A549 (cell line): ENCODE measurements around the gene EVC2. TPM values are rescaled to one million over a fixed set of nuclear protein-coding genes. Genes with fewer than 3 reads are reported as not detected.

Experiments
- ATAC-seq, 2 experiments: fragments of 200-7000 bp in 1 of 2; fragments of >200 bp in 1 of 2; cut with Nextera tagmentation in 1 of 2; cut with Tn5 transposase in 1 of 2; 3 replicates each; pipeline versions ENCODE4 v1.8.0 to v1.9.1; 2018 to 2020; ENCODE audit warnings: mild to moderate bottlenecking in 1 of 2, moderate library complexity in 1 of 2
- CTCF ChIA-PET: fragments of 300-600 bp; sonication (Branson Sonifier 250); formaldehyde crosslinking; extraction: SDS; loops from one replicate; lab custom pipeline; 2021; ENCODE audit warnings: antibody characterized with exemption, inconsistent platforms; lab: Yijun Ruan, JAX
- POLR2A ChIA-PET: fragments of 350-600 bp; formaldehyde crosslinking; extraction: SDS; loops from one replicate; lab custom pipeline; 2021; ENCODE audit warnings: antibody characterized with exemption, inconsistent platforms; lab: Yijun Ruan, JAX
- DNase-seq, 2 experiments: peaks; one replicate each; pipeline versions ENCODE4 v3.0.0 to v3.0.0-alpha.2; 2011 to 2016; ENCODE audit warnings: low read depth in 1 of 2, low spot score in 1 of 2
- FAIRE-seq: peaks from 2 replicates; lab custom pipeline; 2011; peaks lifted over from hg19 to GRCh38; lab: Jason Lieb, UNC
- H3K27ac ChIP-seq, 2 experiments: fragments of >200 bp; sonication (Bioruptor Twin); formaldehyde crosslinking; 3 replicates each; pipeline ENCODE4 v1.5.1; 2016 to 2017
- H3K4me1 ChIP-seq: fragments of >200 bp; sonication (Bioruptor Twin); formaldehyde crosslinking; 3 replicates; pipeline ENCODE4 v1.6.1; 2016
- H3K4me2 ChIP-seq: fragments of >200 bp; sonication (Bioruptor Twin); formaldehyde crosslinking; 3 replicates; pipeline ENCODE4 v1.6.1; 2016
- H3K4me3 ChIP-seq: fragments of >200 bp; sonication (Bioruptor Twin); formaldehyde crosslinking; 3 replicates; pipeline ENCODE4 v1.5.1; 2016
- H3K9me3 ChIP-seq: fragments of >200 bp; sonication (Bioruptor Twin); formaldehyde crosslinking; 3 replicates; pipeline ENCODE4 v1.6.1; 2016
- BCL3 ChIP-seq: fragments of >200 bp; sonication (Bioruptor Twin); formaldehyde crosslinking; IDR thresholded peaks from 3 replicates; pipeline ENCODE4 v1.6.1; 2016
- CBX2 ChIP-seq: fragments of 200-600 bp; sonication (generic); IDR thresholded peaks from 2 replicates; pipeline ENCODE4 v1.6.1; 2016; ENCODE audit warnings: low read depth, mild to moderate bottlenecking, borderline replicate concordance
- CHD4 ChIP-seq: fragments of 200-600 bp; sonication (generic); IDR thresholded peaks from 2 replicates; pipeline ENCODE4 v1.6.1; 2016; ENCODE audit warnings: antibody characterized with exemption, mild to moderate bottlenecking, borderline replicate concordance
- ELK1 ChIP-seq: fragments of 150-350 bp; IDR thresholded peaks from 2 replicates; pipeline ENCODE4 v1.6.1; 2014; ENCODE audit warnings: low read depth, mild to moderate bottlenecking, low read length
- EP300 ChIP-seq, 2 experiments: fragments of >200 bp; sonication (Bioruptor Twin); formaldehyde crosslinking; IDR thresholded peaks; 2 replicates in 1 of 2; 3 replicates in 1 of 2; pipeline ENCODE4 v1.6.1; 2016 to 2017
- ESRRA ChIP-seq: fragments of 150-350 bp; IDR thresholded peaks from 2 replicates; pipeline ENCODE4 v1.6.1; 2014; ENCODE audit warnings: mild to moderate bottlenecking, low read length, borderline replicate concordance
- FOSB ChIP-seq: fragments of 250-450 bp; sonication (Bioruptor Pico); IDR thresholded peaks from 2 replicates; pipeline ENCODE4 v1.5.0; 2020; ENCODE audit warnings: mild to moderate bottlenecking, moderate library complexity
- GATA3 ChIP-seq: IDR thresholded peaks from 2 replicates; pipeline ENCODE4 v1.6.1; 2012; ENCODE audit warnings: borderline replicate concordance
- HES2 ChIP-seq: fragments of >200 bp; sonication (Bioruptor Twin); formaldehyde crosslinking; IDR thresholded peaks from 2 replicates; pipeline ENCODE4 v1.6.1; 2016
- HEYL ChIP-seq: fragments of 250-450 bp; sonication (Bioruptor Pico); IDR thresholded peaks from 2 replicates; pipeline ENCODE4 v1.8.0; 2021; ENCODE audit warnings: mild to moderate bottlenecking, moderate library complexity
- HOXA7 ChIP-seq: fragments of 250-450 bp; sonication (Bioruptor Pico); IDR thresholded peaks from 2 replicates; pipeline ENCODE4 v1.5.0; 2020; ENCODE audit warnings: mild to moderate bottlenecking, moderate library complexity
- HOXB13 ChIP-seq: fragments of 250-450 bp; sonication (Bioruptor Pico); IDR thresholded peaks from 2 replicates; pipeline ENCODE4 v1.5.0; 2020; ENCODE audit warnings: low read depth, mild to moderate bottlenecking, moderate library complexity
- HOXB5 ChIP-seq: fragments of 250-450 bp; sonication (Bioruptor Pico); IDR thresholded peaks from 2 replicates; pipeline ENCODE4 v1.5.0; 2020; ENCODE audit warnings: mild to moderate bottlenecking, moderate library complexity
- JUN ChIP-seq, 2 experiments: fragments of >200 bp; sonication (Bioruptor Twin); formaldehyde crosslinking; IDR thresholded peaks; 2 replicates in 1 of 2; 3 replicates in 1 of 2; pipeline ENCODE4 v1.6.1; 2016 to 2017
- KDM1A ChIP-seq: fragments of 200-600 bp; sonication (generic); IDR thresholded peaks from 2 replicates; pipeline ENCODE4 v1.6.1; 2016; ENCODE audit warnings: low read depth, mild to moderate bottlenecking
- MAFK ChIP-seq: fragments of 450-650 bp; IDR thresholded peaks from 2 replicates; pipeline ENCODE4 v1.6.1; 2014; ENCODE audit not compliant: partially characterized antibody
- MYC ChIP-seq: IDR thresholded peaks from 2 replicates; pipeline ENCODE4 v1.6.1; 2012; ENCODE audit warnings: mild to moderate bottlenecking, inconsistent platforms, low read length, improper control_type of control experiment, borderline replicate concordance
- NPAS2 ChIP-seq: fragments of 250-450 bp; sonication (Bioruptor Pico); IDR thresholded peaks from 2 replicates; pipeline ENCODE4 v1.8.0; 2022; ENCODE audit warnings: mild to moderate bottlenecking, moderate library complexity, borderline replicate concordance
- PBX3 ChIP-seq: IDR thresholded peaks from 2 replicates; pipeline ENCODE4 v1.6.1; 2012
- PHF8 ChIP-seq: fragments of 200-600 bp; sonication (generic); IDR thresholded peaks from 2 replicates; pipeline ENCODE4 v1.6.1; 2016; ENCODE audit warnings: low read depth, mild to moderate bottlenecking, antibody characterized with exemption, moderate library complexity, borderline replicate concordance
- POLR2A ChIP-seq: IDR thresholded peaks from 2 replicates; pipeline ENCODE4 v1.6.1; 2012; ENCODE audit warnings: mild to moderate bottlenecking, low read length
- POLR2AphosphoS2 ChIP-seq: conservative IDR thresholded peaks from 2 replicates; pipeline ENCODE4 v1.6.1; 2012; ENCODE audit warnings: low read length, improper control_type of control experiment, inconsistent platforms
- RAD21 ChIP-seq, 2 experiments: fragments of >200 bp in 1 of 2; sonication (Bioruptor Twin) in 1 of 2; formaldehyde crosslinking in 1 of 2; IDR thresholded peaks in 1 of 2; conservative IDR thresholded peaks in 1 of 2; 2 replicates in 1 of 2; 3 replicates in 1 of 2; pipeline ENCODE4 v1.6.1; 2012 to 2018; ENCODE audit warnings: inconsistent platforms in 1 of 2
- RCOR1 ChIP-seq: fragments of 150-350 bp; IDR thresholded peaks from 2 replicates; pipeline ENCODE4 v1.6.1; 2014; ENCODE audit warnings: antibody characterized with exemption, low read length, low read depth
- RFX5 ChIP-seq: fragments of 450-650 bp; IDR thresholded peaks from 2 replicates; pipeline ENCODE4 v1.7.1; 2014; ENCODE audit warnings: antibody characterized with exemption, mild to moderate bottlenecking, moderate library complexity
- TP53 ChIP-seq: fragments of 250-450 bp; sonication (Bioruptor Pico); IDR thresholded peaks from 2 replicates; pipeline ENCODE4 v1.5.0; 2021; ENCODE audit warnings: mild to moderate bottlenecking, moderate library complexity
- ZC3H11A ChIP-seq: fragments of 450-650 bp; IDR thresholded peaks from 2 replicates; pipeline ENCODE4 v1.6.1; 2014; ENCODE audit warnings: antibody characterized with exemption, mild to moderate bottlenecking
- ZNF302 ChIP-seq: fragments of 250-450 bp; sonication (Bioruptor Pico); IDR thresholded peaks from 2 replicates; pipeline ENCODE4 v1.9.0; 2021; ENCODE audit warnings: inconsistent platforms, mild to moderate bottlenecking, moderate library complexity
- ZSCAN20 ChIP-seq: fragments of 250-450 bp; sonication (Bioruptor Pico); IDR thresholded peaks from 2 replicates; pipeline ENCODE4 v1.8.0; 2022; ENCODE audit warnings: mild to moderate bottlenecking, moderate library complexity
- WGBS: methylation state at CpG from one replicate; pipeline ENCODE4 v1.1.6; 2017; ENCODE audit errors: missing lambda C conversion rate; 5-methylcytosine and 5-hydroxymethylcytosine counted together
- polyA plus RNA-seq, 4 experiments: library from polyadenylated mRNA; depleted of rRNA in 3 of 4; stranded (reverse); fragments of >200 nt; fragmentation: RNase III in 1 of 4; extraction: RNeasy Plus Mini Kit Qiagen cat#74134 plus additional on column Dnase treatment in 1 of 4; gene quantifications; 2 replicates in 3 of 4; 3 replicates in 1 of 4; pipeline ENCODE4 v1.2.3, GENCODE V29; 2011 to 2017
- TF ChIP-seq, protein P1 (sequence below): IDR thresholded peaks from 2 replicates; pipeline ENCODE4 v1.6.1; 2012
- TF ChIP-seq, protein P2 (sequence below): fragments of 200-600 bp; sonication (generic); IDR thresholded peaks from 2 replicates; pipeline ENCODE4 v1.6.1; 2016; ENCODE audit warnings: antibody characterized with exemption, mild to moderate bottlenecking, moderate library complexity

The EVC2 gene
- polyA plus RNA-seq, 2 of the 4 experiments (the other 2 are of a cell fraction) = 0.96 to 1.5 TPM

- Histone ChIP-seq H3K9me3 (peaks cover 9% of the 10 kb centered on the region), H3K4me2 (no peak overlapping the region), H3K4me1 (peaks cover 23% of the 10 kb centered on the region), H3K4me3 (no peak overlapping the region), H3K27ac (no peak overlapping the region)
- DNase-seq (no peak), ATAC-seq (no peak), FAIRE-seq (no peak)
- POLR2A ChIA-PET = no interaction called here
- CTCF ChIA-PET = no interaction called here
- WGBS = 44% methylated on average over 2 of the region's 2 CpGs
- TF ChIP-seq NPAS2 (CRISPR knock-in tag) (no peak), GATA3 (no peak), MAFK (no peak), CBX2 (no peak), HOXA7 (no peak), BCL3 (no peak), RCOR1 (no peak), JUN (IDR thresholded peaks at IDR 0.05) (no peak), CHD4 (no peak), MYC (no peak), RAD21 (conservative IDR thresholded peaks at IDR 0.05 in 1 of 2, IDR thresholded peaks at IDR 0.05 in 1 of 2) (no peak), ESRRA (no peak), ELK1 (no peak), PHF8 (no peak), HOXB13 (CRISPR knock-in tag) (no peak), KDM1A (no peak), POLR2AphosphoS2 (no peak)
- TF ChIP-seq, all 56 proteins: peak for 0
These were observed 7.0 kb upstream of the EVC2 start for GRCh38 chr4:5715357-5715756.

- no peak for FAIRE-seq
- 78% methylated on average over 6 of the region's 6 CpGs for WGBS
- TF ChIP-seq EP300 (IDR thresholded peaks at IDR 0.05) (no peak), TP53 (CRISPR knock-in tag) (no peak), POLR2A (no peak), RFX5 (no peak), HOXB5 (CRISPR knock-in tag) (no peak), PBX3 (no peak), ZC3H11A (no peak), MYC (no peak), HOXB13 (CRISPR knock-in tag) (no peak), ELK1 (no peak), ZNF302 (CRISPR knock-in tag) (no peak), HEYL (no peak), RCOR1 (no peak), ZSCAN20 (CRISPR knock-in tag) (no peak), FOSB (CRISPR knock-in tag) (no peak), HES2 (no peak)
- TF ChIP-seq, protein P1, sequence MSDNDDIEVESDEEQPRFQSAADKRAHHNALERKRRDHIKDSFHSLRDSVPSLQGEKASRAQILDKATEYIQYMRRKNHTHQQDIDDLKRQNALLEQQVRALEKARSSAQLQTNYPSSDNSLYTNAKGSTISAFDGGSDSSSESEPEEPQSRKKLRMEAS = no peak
- TF ChIP-seq, protein P2, sequence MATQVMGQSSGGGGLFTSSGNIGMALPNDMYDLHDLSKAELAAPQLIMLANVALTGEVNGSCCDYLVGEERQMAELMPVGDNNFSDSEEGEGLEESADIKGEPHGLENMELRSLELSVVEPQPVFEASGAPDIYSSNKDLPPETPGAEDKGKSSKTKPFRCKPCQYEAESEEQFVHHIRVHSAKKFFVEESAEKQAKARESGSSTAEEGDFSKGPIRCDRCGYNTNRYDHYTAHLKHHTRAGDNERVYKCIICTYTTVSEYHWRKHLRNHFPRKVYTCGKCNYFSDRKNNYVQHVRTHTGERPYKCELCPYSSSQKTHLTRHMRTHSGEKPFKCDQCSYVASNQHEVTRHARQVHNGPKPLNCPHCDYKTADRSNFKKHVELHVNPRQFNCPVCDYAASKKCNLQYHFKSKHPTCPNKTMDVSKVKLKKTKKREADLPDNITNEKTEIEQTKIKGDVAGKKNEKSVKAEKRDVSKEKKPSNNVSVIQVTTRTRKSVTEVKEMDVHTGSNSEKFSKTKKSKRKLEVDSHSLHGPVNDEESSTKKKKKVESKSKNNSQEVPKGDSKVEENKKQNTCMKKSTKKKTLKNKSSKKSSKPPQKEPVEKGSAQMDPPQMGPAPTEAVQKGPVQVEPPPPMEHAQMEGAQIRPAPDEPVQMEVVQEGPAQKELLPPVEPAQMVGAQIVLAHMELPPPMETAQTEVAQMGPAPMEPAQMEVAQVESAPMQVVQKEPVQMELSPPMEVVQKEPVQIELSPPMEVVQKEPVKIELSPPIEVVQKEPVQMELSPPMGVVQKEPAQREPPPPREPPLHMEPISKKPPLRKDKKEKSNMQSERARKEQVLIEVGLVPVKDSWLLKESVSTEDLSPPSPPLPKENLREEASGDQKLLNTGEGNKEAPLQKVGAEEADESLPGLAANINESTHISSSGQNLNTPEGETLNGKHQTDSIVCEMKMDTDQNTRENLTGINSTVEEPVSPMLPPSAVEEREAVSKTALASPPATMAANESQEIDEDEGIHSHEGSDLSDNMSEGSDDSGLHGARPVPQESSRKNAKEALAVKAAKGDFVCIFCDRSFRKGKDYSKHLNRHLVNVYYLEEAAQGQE = no peak
These were observed 5.5 kb upstream of the EVC2 start for GRCh38 chr4:5713861-5714260.

More at GRCh38 chr4:5713861-5714260, 5.5 kb upstream of the EVC2 start:
- CTCF ChIA-PET = interaction anchor here (0.6 kb wide), 1 partner anchor 1456 kb away, joined by 3 read pairs; no protein-coding TSS in a partner anchor
- no peak overlapping the region for H3K4me3 ChIP-seq
- no peak overlapping the region for H3K4me2 ChIP-seq
- ATAC-seq (no peak), DNase-seq (no peak)
- H3K27ac ChIP-seq = no peak overlapping the region
- peaks cover 9% of the 10 kb centered on the region for H3K9me3 ChIP-seq
- POLR2A ChIA-PET = no interaction called here
- peaks cover 26% of the 10 kb centered on the region for H3K4me1 ChIP-seq
